GM12875 (cell line): ENCODE measurements around the gene DCDC2.

Experiments
- H3K4me3 ChIP-seq: one replicate; pipeline ENCODE4 v1.5.1; 2011; ENCODE audit warnings: low read depth, low read length, control low read depth
- CTCF ChIP-seq: IDR thresholded peaks from 2 replicates; pipeline ENCODE4 v1.5.1; 2011; ENCODE audit warnings: low read depth, mild to moderate bottlenecking, control low read depth, inconsistent platforms, low read length, moderate library complexity, borderline replicate concordance; ENCODE audit not compliant: insufficient read depth

DCDC2 gene

GRCh38 chr6:24233813-24234442, 123.9 kb downstream of the DCDC2 start:
- no peak for TF ChIP-seq CTCF
- no peak overlapping the region for H3K4me3 ChIP-seq

- H3K4me3 ChIP-seq, result no peak overlapping the region
- no peak for TF ChIP-seq CTCF
Measured at GRCh38 chr6:24231438-24231977, 126.4 kb downstream of the DCDC2 start.

- no peak overlapping the region for H3K4me3 ChIP-seq
Measured at GRCh38 chr6:24229696-24230405, 128.0 kb downstream of the DCDC2 start.

GRCh38 chr6:24228681-24229255, 129.1 kb downstream of the DCDC2 start:
- no peak for TF ChIP-seq CTCF
- H3K4me3 ChIP-seq, result no peak overlapping the region

More at GRCh38 chr6:24229696-24230405, 128.0 kb downstream of the DCDC2 start:
- no peak for TF ChIP-seq CTCF

- no peak overlapping the region for H3K4me3 ChIP-seq
Measured at GRCh38 chr6:24228123-24228522, 129.7 kb downstream of the DCDC2 start.

GRCh38 chr6:24227556-24227955, 130.3 kb downstream of the DCDC2 start:
- no peak overlapping the region for H3K4me3 ChIP-seq
- TF ChIP-seq CTCF, result no peak

More at GRCh38 chr6:24228123-24228522, 129.7 kb downstream of the DCDC2 start:
- no peak for TF ChIP-seq CTCF
